HG03521 (cell line): Measurements from ENCODE around the gene PLEK.
"Not testable (repeated sequence)": the region's sequence is repeated elsewhere in the genome, so short reads cannot be mapped to it uniquely, and the experiment has no call there.

Source experiments
- ATAC-seq: cut with Tn5 transposase; IDR thresholded peaks from one replicate; pipeline ENCODE4 v1.9.1; 2021; ENCODE audit warnings: mild to moderate bottlenecking, moderate library complexity; ENCODE audit not compliant: unreplicated experiment

Gene PLEK

GRCh38 chr2:68352651-68353391 lies 12.3 kb upstream of the PLEK start:
- no peak for ATAC-seq

- no peak for ATAC-seq
Measured at GRCh38 chr2:68356599-68357239, 8.4 kb upstream of the PLEK start.

DNA sequence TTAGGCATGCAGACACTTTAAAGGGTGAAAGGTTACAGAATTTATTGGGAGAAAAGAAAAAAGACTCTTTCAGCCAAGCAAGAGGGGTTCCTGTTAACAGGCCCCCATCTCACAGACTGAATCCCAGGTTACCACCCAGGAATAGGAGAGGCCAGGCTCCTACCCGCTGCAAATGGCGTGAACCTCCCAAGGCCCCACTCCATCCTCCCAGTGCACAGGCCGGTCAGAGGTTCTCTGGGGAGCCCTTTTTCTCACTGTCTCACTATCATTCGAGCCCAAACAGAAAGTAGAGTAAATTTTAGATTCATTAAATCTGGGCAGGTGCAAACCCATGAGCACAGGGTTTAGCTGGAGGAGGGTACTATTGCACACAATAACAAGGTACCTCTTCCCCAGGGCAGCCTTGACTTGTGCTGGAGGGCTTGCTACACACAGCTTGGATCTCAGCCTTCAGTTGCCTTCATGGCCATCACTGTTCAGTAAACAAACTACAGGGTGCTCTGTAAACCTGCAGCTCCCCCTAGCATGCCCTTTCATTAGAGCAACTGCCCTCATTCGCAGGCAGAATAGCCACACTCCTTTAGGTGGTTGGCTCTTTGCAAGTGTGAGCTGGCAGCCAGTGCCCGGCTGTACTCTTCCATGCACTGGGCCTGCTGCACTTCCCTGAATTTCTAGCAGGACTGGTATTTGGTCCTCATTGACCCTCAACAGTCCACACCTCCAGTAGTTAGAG lies 7.3 kb upstream of the PLEK start:
- ATAC-seq, result peak; percentile 47

GRCh38 chr2:68359889-68360288 lies 5.2 kb upstream of the PLEK start:
- ATAC-seq, result no peak

DNA sequence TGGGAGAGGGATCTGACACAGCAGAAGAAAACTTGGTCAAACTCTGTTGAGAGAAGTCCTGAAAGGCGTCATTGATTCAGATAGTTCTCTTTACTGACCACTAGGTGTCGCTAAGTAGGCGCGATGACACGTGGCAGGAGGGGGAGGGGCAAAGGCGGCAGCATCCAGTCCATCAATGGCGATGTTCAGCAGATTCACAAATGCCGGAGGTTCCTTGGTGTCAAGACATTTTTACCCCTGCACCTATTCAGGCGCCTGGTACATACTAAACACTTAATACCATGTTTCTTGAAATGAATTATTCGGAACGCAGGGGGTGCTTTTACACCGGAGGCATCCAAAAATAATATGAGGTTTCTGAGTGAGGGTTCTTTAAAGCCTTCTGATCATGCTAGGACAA lies 3.0 kb upstream of the PLEK start:
- peak; percentile 41 for ATAC-seq

GRCh38 chr2:68362749-68363148 lies 2.3 kb upstream of the PLEK start:
- ATAC-seq, result no peak

DNA sequence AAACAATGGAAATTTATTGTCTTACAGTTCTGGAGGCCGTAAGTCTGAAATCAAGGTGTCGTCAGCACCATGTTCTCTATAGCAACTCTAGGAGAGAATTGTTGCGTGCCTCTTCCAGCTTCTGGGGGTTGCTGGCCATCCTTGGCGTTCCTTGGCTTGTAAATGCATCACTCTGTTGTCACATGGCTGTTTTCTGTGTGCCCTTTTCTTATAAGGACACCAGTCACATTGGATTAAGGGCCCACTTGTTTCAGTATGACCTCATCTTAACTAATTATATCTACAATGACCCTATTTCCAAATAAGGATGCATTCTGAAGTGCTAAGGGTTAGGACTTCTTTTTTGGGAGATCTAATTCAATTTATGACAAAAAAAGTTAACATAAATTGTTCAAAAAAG lies 1.4 kb upstream of the PLEK start:
- no peak for ATAC-seq

GRCh38 chr2:68366083-68366560 lies 1.0 kb downstream of the PLEK start:
- ATAC-seq, result peak; percentile 47

DNA sequence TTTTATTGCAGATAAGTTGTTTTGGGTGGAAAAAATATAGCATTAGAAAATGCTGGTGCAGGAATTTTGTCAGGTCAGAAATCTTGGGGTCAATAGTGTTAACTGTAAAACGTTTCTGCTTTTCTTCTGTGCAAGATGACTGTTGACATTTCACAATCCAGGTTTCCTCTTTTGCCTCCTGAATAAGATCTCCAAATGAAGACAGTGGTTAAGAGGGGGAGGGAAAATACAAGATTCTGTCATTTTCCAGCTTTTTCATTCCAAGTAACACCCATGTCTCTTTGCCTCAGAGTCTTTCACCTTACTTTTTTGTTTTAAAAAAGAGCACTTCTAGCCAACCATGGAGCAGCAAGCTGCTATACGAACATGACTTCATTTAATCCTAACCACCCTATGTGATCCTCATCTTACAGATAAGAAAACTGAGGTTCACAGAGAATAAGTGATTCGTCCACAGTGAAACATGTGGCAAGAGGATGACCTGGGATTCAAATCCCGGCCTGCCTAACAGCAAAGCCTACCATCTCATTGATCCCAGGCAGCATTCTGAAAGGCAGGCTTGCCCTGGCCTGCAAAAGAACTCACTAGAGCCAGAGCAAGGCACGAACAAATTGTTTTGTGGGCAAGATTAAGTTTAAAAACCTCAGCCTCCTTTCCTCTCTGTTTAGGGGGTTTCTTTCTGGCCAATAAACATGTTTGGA lies 3.0 kb downstream of the PLEK start:
- ATAC-seq, result no peak

GRCh38 chr2:68368654-68369336 lies 3.7 kb downstream of the PLEK start:
- ATAC-seq, result no peak

DNA sequence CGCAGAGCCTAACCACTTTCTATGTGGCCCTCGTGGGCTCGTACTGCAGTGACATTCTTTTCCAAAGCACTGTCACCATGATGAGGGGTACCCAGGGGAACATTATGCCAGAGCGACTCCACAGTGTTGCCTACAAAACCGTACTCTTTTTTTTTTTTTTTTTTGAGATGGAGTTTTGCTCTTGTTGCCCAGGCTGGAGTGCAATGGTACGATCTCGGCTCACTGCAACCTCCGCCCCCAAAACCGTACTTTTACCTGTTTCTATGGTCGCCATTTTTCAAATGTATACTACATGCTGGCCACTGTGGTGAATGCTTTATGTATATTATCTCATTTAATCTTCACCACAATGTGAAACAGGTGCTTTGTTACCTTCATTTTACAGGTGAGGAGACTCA lies 4.3 kb downstream of the PLEK start:
- no peak for ATAC-seq

DNA sequence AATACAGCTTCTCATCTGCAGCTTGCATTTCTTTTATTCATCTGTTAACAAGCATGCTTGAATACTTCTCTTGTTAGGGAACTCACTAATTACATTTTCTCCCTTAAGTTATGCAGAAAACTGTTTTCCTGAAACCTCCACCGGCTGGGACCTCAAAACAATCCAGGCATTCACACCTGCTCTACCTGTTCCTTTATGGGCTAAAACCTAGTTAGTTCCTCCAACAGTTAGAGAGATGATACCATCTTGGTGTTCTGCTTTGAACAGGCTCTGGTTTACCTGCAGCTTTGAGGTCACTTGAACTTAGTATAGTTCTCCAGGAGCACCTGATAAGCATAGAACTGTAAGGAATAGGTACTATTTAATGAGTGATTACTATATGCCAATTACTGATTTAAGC lies 6.1 kb downstream of the PLEK start:
- ATAC-seq, result no peak

- ATAC-seq, result no peak
Measured at GRCh38 chr2:68371581-68371980, 6.5 kb downstream of the PLEK start.

- no peak for ATAC-seq
Measured at GRCh38 chr2:68372485-68372884, 7.4 kb downstream of the PLEK start.

GRCh38 chr2:68374184-68374583 lies 9.1 kb downstream of the PLEK start:
- no peak for ATAC-seq

- no peak for ATAC-seq
Measured at GRCh38 chr2:68375582-68375981, 10.5 kb downstream of the PLEK start.

GRCh38 chr2:68377137-68377780 lies 12.2 kb downstream of the PLEK start:
- no peak for ATAC-seq

DNA sequence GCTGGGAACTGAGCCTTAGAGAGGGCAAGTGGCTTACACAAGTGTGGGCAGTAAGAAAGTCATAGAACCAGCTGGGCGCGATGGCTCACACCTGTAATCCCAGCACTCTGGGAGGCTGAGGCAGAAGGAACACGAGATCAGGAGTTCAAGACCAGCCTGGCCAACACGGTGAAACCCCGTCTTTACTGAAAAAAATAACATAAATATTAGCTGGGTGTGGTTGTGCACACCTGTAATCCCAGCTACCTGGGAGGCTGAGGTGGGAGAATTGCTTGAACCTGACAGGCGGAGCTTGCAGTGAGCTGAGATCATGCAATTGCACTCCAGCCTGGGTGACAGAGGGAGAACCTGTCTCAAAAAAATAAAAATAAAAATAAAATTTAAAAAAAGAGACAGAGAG lies 13.7 kb downstream of the PLEK start:
- ATAC-seq, result not testable (repeated sequence)

GRCh38 chr2:68379184-68379708 lies 14.2 kb downstream of the PLEK start:
- ATAC-seq, result no peak

DNA sequence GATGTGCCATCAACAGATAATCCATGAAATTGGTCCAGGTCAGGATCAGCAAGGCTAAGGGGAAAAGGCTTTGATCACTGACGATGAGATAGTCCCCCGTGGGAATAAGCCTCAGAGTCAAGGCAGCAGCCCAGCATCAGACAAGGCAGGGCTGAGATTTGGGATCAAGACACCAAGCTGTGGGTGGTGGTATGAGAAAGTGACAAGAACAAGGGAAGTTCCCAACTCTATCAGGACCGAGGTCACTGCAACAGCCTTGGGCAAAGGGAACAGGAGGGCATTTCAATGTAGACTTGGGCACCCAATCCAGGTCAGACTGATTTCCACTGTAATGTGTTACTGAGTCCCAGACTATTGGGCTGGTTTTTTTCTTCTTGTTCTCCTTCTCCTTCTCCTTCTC lies 18.7 kb downstream of the PLEK start:
- ATAC-seq, result no peak
